ENCODE results near the gene FAM171A1.
"Not testable (repeated sequence)": the region's sequence is repeated elsewhere in the genome, so short reads cannot be mapped to it uniquely, and the experiment has no call there.

FAM171A1 gene

GRCh38 chr10:15209827-15210509 is 161.1 kb downstream of the FAM171A1 start:
- Histone ChIP-seq H3K9ac (ENCODE audit: low read depth, low read length) (no peak overlapping the region), H3K27me3 (ENCODE audit: insufficient read depth, low read length) (no peaks in the 10 kb centered on the region), H3K4me1 (ENCODE audit: insufficient read depth, low read length) (0 out of 2 replicates have a peak, but pooled peaks cover 2% of the 10 kb centered on the region), H3K9me3 (ENCODE audit: insufficient read depth, low read depth, low read length) (no peaks in the 10 kb centered on the region), H3K4me3 (ENCODE audit: low read length) (no peak overlapping the region), H3K27ac (ENCODE audit: low read length) (no peak overlapping the region), H3K36me3 (ENCODE audit: insufficient read depth, low read depth, low read length) (peaks cover 15% of the 10 kb centered on the region)

GRCh38 chr10:15208221-15208620 is 162.9 kb downstream of the FAM171A1 start:
- no peaks in the 10 kb centered on the region for H3K27me3 ChIP-seq (ENCODE audit: insufficient read depth, low read length)
- no peak overlapping the region for H3K27ac ChIP-seq (ENCODE audit: low read length)
- 0 out of 2 replicates have a peak, but pooled peaks cover 2% of the 10 kb centered on the region for H3K4me1 ChIP-seq (ENCODE audit: insufficient read depth, low read length)
- no peaks in the 10 kb centered on the region for H3K9me3 ChIP-seq (ENCODE audit: insufficient read depth, low read depth, low read length)
- peaks cover 5% of the 10 kb centered on the region for H3K36me3 ChIP-seq (ENCODE audit: insufficient read depth, low read depth, low read length)
- H3K9ac ChIP-seq (ENCODE audit: low read depth, low read length) = no peak overlapping the region
- no peak overlapping the region for H3K4me3 ChIP-seq (ENCODE audit: low read length)

DNA sequence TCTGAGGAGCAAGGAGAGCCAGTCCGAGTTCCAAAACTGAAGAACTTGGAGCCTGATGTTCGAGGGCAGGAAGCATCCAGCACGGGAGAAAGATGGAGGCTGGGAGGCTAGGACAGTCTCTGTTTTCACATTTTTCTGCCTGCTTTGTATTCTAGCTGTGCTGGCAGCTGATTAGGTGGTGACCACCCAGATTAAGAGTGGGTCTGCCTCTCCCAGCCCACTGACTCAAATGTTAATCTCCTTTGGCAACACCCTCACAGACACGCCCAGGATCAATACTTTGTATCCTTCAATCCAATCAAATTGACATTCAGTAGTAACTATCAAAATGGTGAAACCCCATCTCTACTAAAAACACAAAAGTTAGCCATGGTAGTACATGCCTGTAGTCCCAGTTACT is 163.7 kb downstream of the FAM171A1 start:
- not testable (repeated sequence) for H3K9ac ChIP-seq (ENCODE audit: low read depth, low read length); H3K9me3 ChIP-seq (ENCODE audit: insufficient read depth, low read depth, low read length); H3K27ac ChIP-seq (ENCODE audit: low read length); H3K4me3 ChIP-seq (ENCODE audit: low read length); H3K27me3 ChIP-seq (ENCODE audit: insufficient read depth, low read length); H3K4me1 ChIP-seq (ENCODE audit: insufficient read depth, low read length); H3K36me3 ChIP-seq (ENCODE audit: insufficient read depth, low read depth, low read length)

GRCh38 chr10:15202639-15203038 is 168.4 kb downstream of the FAM171A1 start:
- H3K9me3 ChIP-seq (ENCODE audit: insufficient read depth, low read depth, low read length) = no peaks in the 10 kb centered on the region
- H3K27ac ChIP-seq (ENCODE audit: low read length) = no peak overlapping the region
- no peak overlapping the region for H3K4me3 ChIP-seq (ENCODE audit: low read length)
- H3K36me3 ChIP-seq (ENCODE audit: insufficient read depth, low read depth, low read length) = no peaks in the 10 kb centered on the region
- H3K27me3 ChIP-seq (ENCODE audit: insufficient read depth, low read length) = no peaks in the 10 kb centered on the region
- peaks cover 15% of the 10 kb centered on the region for H3K4me1 ChIP-seq (ENCODE audit: insufficient read depth, low read length)
- H3K9ac ChIP-seq (ENCODE audit: low read depth, low read length) = no peak overlapping the region

- H3K9ac ChIP-seq (ENCODE audit: low read depth, low read length); H3K36me3 ChIP-seq (ENCODE audit: insufficient read depth, low read depth, low read length); H3K4me3 ChIP-seq (ENCODE audit: low read length); H3K27ac ChIP-seq (ENCODE audit: low read length); H3K27me3 ChIP-seq (ENCODE audit: insufficient read depth, low read length); H3K9me3 ChIP-seq (ENCODE audit: insufficient read depth, low read depth, low read length): not testable (repeated sequence)
- peaks cover 15% of the 10 kb centered on the region for H3K4me1 ChIP-seq (ENCODE audit: insufficient read depth, low read length)
Measured at GRCh38 chr10:15202301-15202621, 168.8 kb downstream of the FAM171A1 start.

DNA sequence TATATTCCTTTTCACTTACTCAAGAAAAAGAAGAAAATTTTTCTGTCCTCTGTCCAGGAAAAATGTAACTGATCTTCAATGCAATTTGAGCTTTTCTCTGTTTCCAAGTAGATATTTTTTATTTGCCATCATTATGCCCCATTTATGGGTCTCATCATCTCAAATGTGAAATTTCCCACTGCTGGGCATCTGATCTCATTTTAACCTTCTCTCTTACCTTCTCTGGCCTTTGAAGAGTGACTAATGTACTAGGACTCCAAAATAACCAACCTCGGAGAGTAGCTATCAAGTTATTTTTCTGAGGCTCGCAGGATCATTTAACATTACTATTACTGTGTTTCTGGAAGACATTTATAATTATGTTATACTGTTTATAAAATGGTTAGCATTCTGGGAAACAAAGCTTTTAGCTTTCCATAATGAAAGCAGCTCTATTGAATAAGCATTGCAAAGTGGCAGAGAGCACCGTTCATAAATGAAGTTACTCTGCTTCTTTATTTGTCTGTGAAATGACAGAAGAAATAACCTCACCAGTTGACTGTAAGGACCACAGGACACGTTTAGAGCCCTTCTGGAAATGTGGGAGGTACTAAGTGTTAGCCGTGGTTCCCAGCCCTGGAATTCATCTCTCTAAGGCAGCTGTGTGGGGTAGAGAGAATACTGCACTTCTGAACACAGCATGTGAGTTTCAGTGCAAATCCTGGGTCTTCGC is 169.3 kb downstream of the FAM171A1 start:
- Histone ChIP-seq H3K27me3 (ENCODE audit: insufficient read depth, low read length) (no peaks in the 10 kb centered on the region), H3K4me1 (ENCODE audit: insufficient read depth, low read length) (peaks cover 15% of the 10 kb centered on the region), H3K9ac (ENCODE audit: low read depth, low read length) (no peak overlapping the region), H3K27ac (ENCODE audit: low read length) (no peak overlapping the region), H3K4me3 (ENCODE audit: low read length) (no peak overlapping the region), H3K9me3 (ENCODE audit: insufficient read depth, low read depth, low read length) (no peaks in the 10 kb centered on the region), H3K36me3 (ENCODE audit: insufficient read depth, low read depth, low read length) (no peaks in the 10 kb centered on the region)

DNA sequence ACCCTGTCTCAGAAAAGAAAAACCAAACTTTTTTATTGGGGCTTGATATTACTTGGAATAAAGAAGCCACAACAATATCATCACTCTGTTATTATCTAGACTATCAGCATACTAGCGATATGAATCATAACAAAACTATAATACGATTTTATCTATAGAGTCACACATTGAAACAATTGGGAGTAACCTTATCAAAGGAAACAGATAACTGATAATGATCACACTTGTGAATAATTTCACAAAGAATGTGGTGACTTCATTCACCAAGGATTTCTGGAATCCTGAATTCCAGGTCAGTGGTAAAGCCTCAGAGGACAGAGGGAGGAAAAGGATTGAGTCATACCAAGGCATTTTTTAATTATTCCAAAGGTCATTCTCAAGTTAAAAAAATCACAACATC is 170.5 kb downstream of the FAM171A1 start:
- Histone ChIP-seq H3K4me3 (ENCODE audit: low read length) (no peak overlapping the region), H3K9ac (ENCODE audit: low read depth, low read length) (peak overlapping the region; percentile 16; the same call in 1 of the 2 replicates), H3K27ac (ENCODE audit: low read length) (no peak overlapping the region), H3K27me3 (ENCODE audit: insufficient read depth, low read length) (no peaks in the 10 kb centered on the region), H3K4me1 (ENCODE audit: insufficient read depth, low read length) (peaks cover 13% of the 10 kb centered on the region), H3K9me3 (ENCODE audit: insufficient read depth, low read depth, low read length) (no peaks in the 10 kb centered on the region), H3K36me3 (ENCODE audit: insufficient read depth, low read depth, low read length) (no peaks in the 10 kb centered on the region)

- no peaks in the 10 kb centered on the region for H3K27me3 ChIP-seq (ENCODE audit: insufficient read depth, low read length)
- no peak overlapping the region for H3K27ac ChIP-seq (ENCODE audit: low read length)
- H3K4me1 ChIP-seq (ENCODE audit: insufficient read depth, low read length) = peaks cover 13% of the 10 kb centered on the region
- H3K36me3 ChIP-seq (ENCODE audit: insufficient read depth, low read depth, low read length) = no peaks in the 10 kb centered on the region
- no peaks in the 10 kb centered on the region for H3K9me3 ChIP-seq (ENCODE audit: insufficient read depth, low read depth, low read length)
- no peak overlapping the region for H3K9ac ChIP-seq (ENCODE audit: low read depth, low read length)
- no peak overlapping the region for H3K4me3 ChIP-seq (ENCODE audit: low read length)
Measured at GRCh38 chr10:15197911-15198310, 173.2 kb downstream of the FAM171A1 start.

DNA sequence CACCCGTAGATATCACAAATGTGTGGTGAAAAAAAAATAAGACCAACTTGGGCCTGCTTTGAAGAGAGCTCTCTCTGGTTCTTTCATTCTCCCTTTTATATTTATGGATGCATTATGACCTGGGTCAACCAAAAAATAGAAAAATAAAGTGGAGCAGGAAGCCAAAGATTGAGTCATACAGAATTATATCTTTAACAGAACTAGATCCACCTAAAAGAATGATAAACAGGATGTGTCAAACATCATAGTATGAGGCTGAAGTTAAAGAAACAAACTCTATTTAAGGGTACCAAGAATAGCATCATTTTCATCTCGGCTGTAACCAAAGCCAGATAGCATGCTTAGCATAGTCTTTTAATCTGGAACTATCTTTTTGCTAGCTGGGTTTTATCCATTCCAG is 173.8 kb downstream of the FAM171A1 start:
- no peaks in the 10 kb centered on the region for H3K9me3 ChIP-seq (ENCODE audit: insufficient read depth, low read depth, low read length)
- H3K27me3 ChIP-seq (ENCODE audit: insufficient read depth, low read length) = no peaks in the 10 kb centered on the region
- H3K27ac ChIP-seq (ENCODE audit: low read length) = no peak overlapping the region
- no peaks in the 10 kb centered on the region for H3K36me3 ChIP-seq (ENCODE audit: insufficient read depth, low read depth, low read length)
- no peak overlapping the region for H3K4me3 ChIP-seq (ENCODE audit: low read length)
- H3K4me1 ChIP-seq (ENCODE audit: insufficient read depth, low read length) = peaks cover 13% of the 10 kb centered on the region
- H3K9ac ChIP-seq (ENCODE audit: low read depth, low read length) = no peak overlapping the region

DNA sequence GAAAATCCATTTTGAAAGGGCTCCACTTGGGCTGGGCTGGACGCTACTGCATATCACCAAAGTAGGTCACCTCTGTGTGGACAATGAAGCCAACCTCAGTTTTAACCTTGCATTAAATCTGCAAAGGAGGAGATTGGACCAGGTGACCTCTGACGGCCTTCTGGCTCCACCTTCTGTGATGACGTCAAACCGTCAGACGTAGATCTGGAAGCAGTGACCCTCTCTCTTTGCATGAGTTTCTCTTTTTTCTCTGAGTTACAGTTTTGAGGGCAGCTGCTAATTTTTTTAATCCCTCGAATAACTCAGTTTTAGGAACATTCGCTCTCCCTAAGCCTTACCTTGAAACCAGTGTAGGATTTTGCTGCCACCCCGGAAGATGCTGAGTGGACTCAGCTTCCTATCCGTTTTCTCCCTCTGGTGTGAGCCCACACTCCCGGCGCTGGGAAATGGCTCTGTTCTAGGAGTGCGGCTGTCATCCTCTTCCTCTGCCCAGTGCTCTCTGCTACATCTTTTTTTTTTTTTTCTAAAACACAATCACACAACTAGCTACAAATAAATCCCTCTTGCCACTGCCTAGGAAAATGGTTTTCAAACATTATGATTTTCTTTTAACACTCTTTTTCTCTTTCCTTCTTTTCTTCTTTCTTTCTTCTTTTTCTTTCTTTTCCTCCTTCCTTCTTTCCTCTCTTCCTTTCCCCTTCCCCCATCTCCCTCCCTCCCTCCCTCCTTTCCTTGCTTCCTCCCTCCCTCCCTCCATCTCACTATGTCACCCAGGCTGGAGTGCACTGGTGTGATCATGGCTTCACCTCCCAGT is 174.9 kb downstream of the FAM171A1 start:
- H3K9me3 ChIP-seq (ENCODE audit: insufficient read depth, low read depth, low read length) = no peaks in the 10 kb centered on the region
- no peaks in the 10 kb centered on the region for H3K27me3 ChIP-seq (ENCODE audit: insufficient read depth, low read length)
- H3K9ac ChIP-seq (ENCODE audit: low read depth, low read length) = no peak overlapping the region
- H3K4me1 ChIP-seq (ENCODE audit: insufficient read depth, low read length) = peaks cover 10% of the 10 kb centered on the region
- no peak overlapping the region; the same call in 1 of the 2 replicates for H3K4me3 ChIP-seq (ENCODE audit: low read length)
- H3K27ac ChIP-seq (ENCODE audit: low read length) = no peak overlapping the region
- H3K36me3 ChIP-seq (ENCODE audit: insufficient read depth, low read depth, low read length) = no peaks in the 10 kb centered on the region

- Histone ChIP-seq H3K36me3 (ENCODE audit: insufficient read depth, low read depth, low read length) (no peaks in the 10 kb centered on the region), H3K27me3 (ENCODE audit: insufficient read depth, low read length) (no peaks in the 10 kb centered on the region), H3K4me3 (ENCODE audit: low read length) (no peak overlapping the region), H3K9ac (ENCODE audit: low read depth, low read length) (no peak overlapping the region), H3K27ac (ENCODE audit: low read length) (no peak overlapping the region), H3K9me3 (ENCODE audit: insufficient read depth, low read depth, low read length) (no peaks in the 10 kb centered on the region), H3K4me1 (ENCODE audit: insufficient read depth, low read length) (no peaks in the 10 kb centered on the region)
Measured at GRCh38 chr10:15189133-15189885, 181.8 kb downstream of the FAM171A1 start.

Data from iPS-20b (cell line).